SU-DHL-6 (cell line): Measurements from ENCODE around the gene IFT43.

Experiments used
- H2AFZ ChIP-seq: fragments of 200-600 bp; sonication (generic); 2 replicates; pipeline ENCODE4 v1.6.1; 2014; ENCODE audit warnings: low read depth, mild to moderate bottlenecking, moderate library complexity, mixed read lengths, antibody characterized with exemption, low read length; ENCODE audit not compliant: severe bottlenecking
- H3F3A ChIP-seq: fragments of 200-600 bp; shearing (Covaris generic); 2 replicates; pipeline ENCODE4 v1.6.0; 2016; ENCODE audit warnings: antibody characterized with exemption, mild to moderate bottlenecking; ENCODE audit not compliant: insufficient read depth
- H3K27ac ChIP-seq: fragments of 200-600 bp; sonication (generic); 2 replicates; pipeline ENCODE4 v1.5.1; 2016; ENCODE audit warnings: low read depth, mild to moderate bottlenecking, low read length, moderate library complexity, mixed read lengths
- H3K27me3 ChIP-seq: fragments of 200-600 bp; sonication (generic), shearing (Covaris generic); 2 replicates; pipeline ENCODE4 v1.6.0; 2014; ENCODE audit warnings: mild to moderate bottlenecking, low read length
- H3K36me3 ChIP-seq: fragments of 200-600 bp; sonication (generic); 2 replicates; pipeline ENCODE4 v1.6.1; 2014; ENCODE audit warnings: mild to moderate bottlenecking, low read length, mixed read lengths
- H3K4me2 ChIP-seq: fragments of 300-600, 200-600 bp; shearing (Covaris generic), sonication (generic); 2 replicates; pipeline ENCODE4 v1.6.0; 2014; ENCODE audit warnings: low read length, low read depth, mild to moderate bottlenecking; ENCODE audit not compliant: poor library complexity, severe bottlenecking
- H3K4me3 ChIP-seq: fragments of 200-600 bp; sonication (generic); 2 replicates; pipeline ENCODE4 v1.5.1; 2014; ENCODE audit warnings: antibody characterized with exemption, low read length, mild to moderate bottlenecking, mixed read lengths; ENCODE audit not compliant: insufficient read depth, poor library complexity, severe bottlenecking
- H3K79me2 ChIP-seq: fragments of 200-600 bp; sonication (generic); 2 replicates; pipeline ENCODE4 v1.6.1; 2014; ENCODE audit warnings: mild to moderate bottlenecking, low read length, moderate library complexity; ENCODE audit not compliant: insufficient read depth
- H3K9ac ChIP-seq: fragments of 200-600 bp; sonication (generic); 2 replicates; pipeline ENCODE4 v1.7.0; 2014; ENCODE audit warnings: mild to moderate bottlenecking, low read length
- H3K9me2 ChIP-seq: fragments of 200-600 bp; sonication (generic); replicated peaks from 2 replicates; pipeline ENCODE4 v1.6.1; 2014; ENCODE audit warnings: low read length; ENCODE audit not compliant: insufficient read depth
- H3K9me3 ChIP-seq: fragments of 200-600 bp; sonication (generic); 2 replicates; pipeline ENCODE4 v1.6.1; 2014; ENCODE audit warnings: low read length, mixed read lengths; ENCODE audit not compliant: insufficient read depth
- H4K20me1 ChIP-seq: fragments of 200-600 bp; sonication (generic); 2 replicates; pipeline ENCODE4 v1.6.1; 2014; ENCODE audit warnings: low read depth, mild to moderate bottlenecking, antibody characterized with exemption, low read length, moderate library complexity, mixed read lengths
- EZH2phosphoT487 ChIP-seq: fragments of 200-600 bp; sonication (generic), shearing (Covaris generic); conservative IDR thresholded peaks from 2 replicates; pipeline ENCODE4 v1.6.1; 2018; ENCODE audit warnings: mild to moderate bottlenecking, antibody characterized with exemption, low read length, moderate library complexity, mixed read lengths
- TF ChIP-seq, protein P1 (sequence below): fragments of 200-600 bp; sonication (generic); IDR thresholded peaks from one replicate; pipeline ENCODE4 v1.5.1; 2017; ENCODE audit warnings: antibody characterized with exemption, mild to moderate bottlenecking, low read length, moderate library complexity; ENCODE audit not compliant: insufficient read depth, poor library complexity, severe bottlenecking

IFT43 gene

DNA sequence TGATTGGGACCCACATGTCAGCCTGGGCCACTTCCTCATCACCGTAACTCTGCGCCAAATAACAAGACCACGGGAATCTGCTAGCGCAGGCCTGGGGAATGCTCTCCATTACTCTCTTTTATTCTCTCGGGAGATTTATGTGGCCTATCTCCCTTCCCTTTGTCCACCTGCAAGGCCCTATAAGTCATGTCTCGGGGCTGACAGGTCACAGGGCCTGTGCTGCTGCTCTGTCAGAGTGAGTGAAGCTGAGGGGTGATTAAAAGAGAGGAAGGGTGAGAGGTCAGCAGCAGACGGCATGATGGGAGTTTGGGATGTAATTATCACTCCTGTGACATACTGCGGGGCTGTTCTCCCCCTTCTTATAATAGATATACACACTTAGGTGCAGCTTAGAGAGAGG is 139.9 kb downstream of the IFT43 start:
- Histone ChIP-seq H2AFZ (no peak overlapping the region), H3K4me2 (no peak overlapping the region), H3K9me2 (no peaks in the 10 kb centered on the region), H3K27ac (no peak overlapping the region), H3F3A (no peaks in the 10 kb centered on the region), H3K9me3 (no peaks in the 10 kb centered on the region), H3K36me3 (no peaks in the 10 kb centered on the region), H3K27me3 (no peaks in the 10 kb centered on the region; the same call in 1 of the 2 replicates), H3K9ac (no peak overlapping the region), H3K79me2 (no peaks in the 10 kb centered on the region), H4K20me1 (no peaks in the 10 kb centered on the region), H3K4me3 (no peak overlapping the region)
- TF ChIP-seq EZH2phosphoT487 = no peak
- TF ChIP-seq, protein P1, sequence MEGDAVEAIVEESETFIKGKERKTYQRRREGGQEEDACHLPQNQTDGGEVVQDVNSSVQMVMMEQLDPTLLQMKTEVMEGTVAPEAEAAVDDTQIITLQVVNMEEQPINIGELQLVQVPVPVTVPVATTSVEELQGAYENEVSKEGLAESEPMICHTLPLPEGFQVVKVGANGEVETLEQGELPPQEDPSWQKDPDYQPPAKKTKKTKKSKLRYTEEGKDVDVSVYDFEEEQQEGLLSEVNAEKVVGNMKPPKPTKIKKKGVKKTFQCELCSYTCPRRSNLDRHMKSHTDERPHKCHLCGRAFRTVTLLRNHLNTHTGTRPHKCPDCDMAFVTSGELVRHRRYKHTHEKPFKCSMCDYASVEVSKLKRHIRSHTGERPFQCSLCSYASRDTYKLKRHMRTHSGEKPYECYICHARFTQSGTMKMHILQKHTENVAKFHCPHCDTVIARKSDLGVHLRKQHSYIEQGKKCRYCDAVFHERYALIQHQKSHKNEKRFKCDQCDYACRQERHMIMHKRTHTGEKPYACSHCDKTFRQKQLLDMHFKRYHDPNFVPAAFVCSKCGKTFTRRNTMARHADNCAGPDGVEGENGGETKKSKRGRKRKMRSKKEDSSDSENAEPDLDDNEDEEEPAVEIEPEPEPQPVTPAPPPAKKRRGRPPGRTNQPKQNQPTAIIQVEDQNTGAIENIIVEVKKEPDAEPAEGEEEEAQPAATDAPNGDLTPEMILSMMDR = no peak

DNA sequence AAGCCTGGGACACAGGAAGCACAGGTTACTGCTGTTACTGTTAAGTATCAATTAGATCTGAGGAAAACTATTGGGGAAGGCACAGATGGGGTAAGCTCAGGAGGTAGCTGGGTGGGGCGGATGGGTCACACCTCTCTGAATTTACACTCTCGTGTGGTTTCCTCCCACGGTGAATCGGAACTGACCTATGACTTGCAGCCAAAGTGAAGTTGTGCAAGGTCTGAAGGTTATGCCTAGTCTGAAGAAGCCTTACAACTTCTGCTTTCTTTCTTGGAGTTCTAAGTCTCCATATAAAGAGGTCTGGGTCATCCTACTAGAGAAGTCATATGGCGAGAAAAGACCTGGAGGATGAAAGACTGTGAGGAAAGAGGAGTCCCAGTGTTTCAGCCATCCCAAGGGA is 140.5 kb downstream of the IFT43 start:
- no peak for TF ChIP-seq EZH2phosphoT487
- TF ChIP-seq, protein P1 = no peak
- Histone ChIP-seq H3K9me3 (no peaks in the 10 kb centered on the region), H3K4me2 (no peak overlapping the region), H3K36me3 (no peaks in the 10 kb centered on the region), H3K9ac (no peak overlapping the region), H3K79me2 (no peaks in the 10 kb centered on the region), H3K9me2 (no peaks in the 10 kb centered on the region), H4K20me1 (no peaks in the 10 kb centered on the region), H3K27me3 (no peaks in the 10 kb centered on the region; the same call in 1 of the 2 replicates), H3F3A (no peaks in the 10 kb centered on the region), H3K4me3 (no peak overlapping the region), H3K27ac (no peak overlapping the region), H2AFZ (no peak overlapping the region)

DNA sequence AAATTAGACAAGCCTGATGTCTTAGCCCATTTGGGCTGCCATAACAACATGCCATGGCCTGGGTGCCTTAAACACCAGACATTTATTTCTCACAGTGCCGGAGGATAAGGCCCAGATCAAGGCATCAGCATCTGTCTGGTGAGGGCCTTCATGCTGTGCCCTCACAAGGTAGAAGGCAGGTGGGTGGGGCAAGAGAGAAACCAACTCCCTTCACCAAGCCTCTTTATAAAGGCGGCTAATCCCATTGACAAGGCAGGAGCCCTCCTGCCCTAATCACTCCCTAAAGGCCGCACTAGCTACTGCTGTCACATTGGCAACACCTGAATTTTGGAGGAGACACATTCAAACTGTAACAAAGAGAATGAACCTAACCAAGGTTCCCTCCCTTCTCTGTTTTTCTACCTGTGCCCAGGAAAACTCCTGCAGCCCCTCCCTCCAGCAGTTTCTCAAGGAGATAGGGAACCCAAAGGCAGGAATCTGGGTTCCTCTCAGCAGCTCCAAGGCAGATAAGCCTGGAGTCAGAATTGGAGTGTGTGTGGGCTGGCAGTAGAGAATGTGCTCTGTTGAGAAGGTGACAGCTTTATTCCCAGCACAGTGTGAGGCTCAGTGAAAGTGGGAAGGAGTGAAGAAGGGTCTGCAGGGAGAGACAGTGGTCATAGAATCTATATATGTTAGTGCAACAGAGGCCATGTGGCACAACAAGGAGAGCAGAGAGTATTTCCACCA is 144.5 kb downstream of the IFT43 start:
- Histone ChIP-seq H3K27me3 (no peaks in the 10 kb centered on the region; the same call in 1 of the 2 replicates), H3K9ac (no peak overlapping the region), H4K20me1 (no peaks in the 10 kb centered on the region), H3K4me3 (no peak overlapping the region), H2AFZ (no peak overlapping the region), H3K9me2 (no peaks in the 10 kb centered on the region), H3F3A (no peaks in the 10 kb centered on the region), H3K36me3 (no peaks in the 10 kb centered on the region), H3K27ac (no peak overlapping the region), H3K9me3 (no peaks in the 10 kb centered on the region), H3K4me2 (no peak overlapping the region), H3K79me2 (no peaks in the 10 kb centered on the region)
- TF ChIP-seq, protein P1 = no peak
- no peak for TF ChIP-seq EZH2phosphoT487
